GM15510 (cell line): Measurements from ENCODE around the gene GP1BA.
A peak's percentile ranks its signal among the peaks of the same experiment; 100 is the strongest.

Experiments
- POLR2A ChIP-seq: IDR thresholded peaks from 3 replicates; pipeline ENCODE4 v1.6.1; 2011; ENCODE audit warnings: borderline replicate concordance; ENCODE audit not compliant: insufficient read length; ENCODE audit errors: extremely low read depth

Gene GP1BA

GRCh38 chr17:4898351-4898750 is 33.7 kb upstream of the GP1BA start:
- no peak for TF ChIP-seq POLR2A

DNA sequence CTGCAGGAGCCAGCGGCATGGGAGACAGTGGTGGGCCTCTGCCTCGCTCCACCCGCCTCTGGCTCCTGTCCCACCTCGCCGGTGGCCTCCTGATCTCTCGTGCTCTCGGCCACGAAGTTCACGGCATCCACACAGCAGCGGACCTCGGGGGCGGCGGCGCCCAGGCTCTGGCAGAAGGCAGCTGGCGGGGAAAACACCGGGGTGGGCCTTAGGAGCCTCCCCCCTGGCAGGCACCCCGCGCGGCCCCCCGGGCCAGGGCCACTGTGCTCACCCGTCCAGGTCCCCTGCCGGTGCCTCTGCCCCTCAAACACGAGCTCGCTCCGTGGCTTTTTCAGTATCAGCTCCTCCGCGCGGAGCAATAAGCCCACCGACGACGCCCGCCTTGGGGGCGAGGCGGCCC is 33.1 kb upstream of the GP1BA start:
- peak; percentile 21 for TF ChIP-seq POLR2A

DNA sequence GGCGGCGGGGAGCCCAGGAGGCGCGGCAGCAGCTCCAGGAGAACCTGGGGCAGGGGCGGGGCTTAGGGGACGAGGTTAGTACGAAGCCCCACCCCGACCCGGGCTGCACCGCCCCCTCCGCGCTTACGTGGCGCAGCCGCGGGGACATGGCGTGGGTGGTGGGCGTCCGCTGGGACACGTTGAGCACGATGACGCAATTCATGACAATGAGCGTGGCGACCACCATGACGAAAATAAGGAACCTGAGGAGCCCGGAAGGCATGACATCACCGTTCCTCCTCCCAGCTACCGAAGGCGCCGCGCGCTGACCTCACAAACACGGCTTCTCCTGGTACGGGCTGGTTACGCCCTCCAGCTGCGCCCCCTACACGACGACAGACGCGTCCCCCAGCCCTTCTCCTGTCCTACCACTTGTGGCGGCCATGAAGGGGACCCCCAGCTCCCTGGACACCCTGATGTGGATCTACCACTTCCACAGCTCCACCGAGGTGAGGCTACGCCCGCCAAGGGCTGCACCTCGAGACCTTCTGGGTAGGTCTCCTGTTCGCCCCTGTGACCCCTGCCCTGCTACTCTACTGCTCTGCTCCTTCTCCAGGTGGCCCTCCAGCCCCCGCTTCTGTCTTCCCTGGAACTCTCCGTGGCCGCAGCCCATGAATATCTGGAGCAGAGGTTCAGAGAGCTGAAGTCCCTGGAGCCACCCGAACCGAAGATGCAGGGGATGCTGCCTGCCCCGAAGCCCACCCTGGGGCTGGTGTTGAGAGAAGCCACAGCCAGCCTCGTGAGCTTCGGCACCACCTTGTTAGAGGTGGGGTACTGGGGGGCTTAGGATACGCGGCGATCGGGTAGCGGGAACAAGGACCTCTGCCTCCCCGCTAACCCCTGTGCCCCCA is 32.5 kb upstream of the GP1BA start, which contains the start of gene C17orf107:
Gene C17orf107 (plus strand): TSS at position 196 of the 890 bp plus-strand sequence. CDS start 227 bp downstream, at position 423.
- no peak for TF ChIP-seq POLR2A

DNA sequence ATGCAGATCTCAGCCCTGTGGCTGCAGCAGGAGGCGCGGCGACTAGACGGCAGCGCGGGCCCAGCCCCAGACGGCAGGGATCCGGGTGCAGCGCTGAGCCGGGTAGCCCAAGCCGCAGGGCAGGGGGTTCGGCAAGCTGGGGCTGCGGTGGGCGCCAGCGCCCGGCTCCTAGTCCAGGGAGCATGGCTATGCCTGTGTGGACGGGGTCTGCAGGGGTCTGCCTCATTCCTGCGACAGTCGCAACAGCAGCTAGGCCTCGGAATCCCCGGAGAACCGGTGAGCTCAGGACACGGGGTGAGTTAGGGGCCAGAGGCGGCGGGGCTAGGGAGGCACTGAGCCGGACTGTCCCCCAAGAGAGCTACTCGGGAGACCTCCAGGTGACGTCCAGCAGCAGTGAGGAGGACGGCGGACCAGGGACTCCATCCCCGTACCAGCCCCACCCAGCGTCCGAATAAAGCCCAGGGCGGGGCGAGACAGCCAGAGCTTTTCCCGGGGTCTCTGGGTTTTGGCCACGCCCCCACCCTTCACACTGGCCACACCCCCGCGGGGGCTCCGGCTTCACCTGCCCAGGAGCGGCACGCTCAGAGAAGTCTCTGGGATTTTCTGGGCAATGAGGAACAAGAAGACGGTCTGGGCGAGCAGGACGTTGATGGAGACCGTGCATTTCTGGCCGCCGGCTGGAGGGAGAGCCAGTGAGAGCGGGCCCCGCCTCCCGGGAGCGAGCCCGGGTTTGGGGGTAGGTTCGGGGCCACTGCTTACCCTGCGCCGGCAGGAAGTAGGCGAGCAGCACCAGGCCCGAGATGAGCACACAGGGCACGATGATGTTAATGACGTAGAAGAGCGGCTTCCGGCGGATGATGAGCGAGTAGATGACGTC is 31.6 kb upstream of the GP1BA start:
- no peak for TF ChIP-seq POLR2A

DNA sequence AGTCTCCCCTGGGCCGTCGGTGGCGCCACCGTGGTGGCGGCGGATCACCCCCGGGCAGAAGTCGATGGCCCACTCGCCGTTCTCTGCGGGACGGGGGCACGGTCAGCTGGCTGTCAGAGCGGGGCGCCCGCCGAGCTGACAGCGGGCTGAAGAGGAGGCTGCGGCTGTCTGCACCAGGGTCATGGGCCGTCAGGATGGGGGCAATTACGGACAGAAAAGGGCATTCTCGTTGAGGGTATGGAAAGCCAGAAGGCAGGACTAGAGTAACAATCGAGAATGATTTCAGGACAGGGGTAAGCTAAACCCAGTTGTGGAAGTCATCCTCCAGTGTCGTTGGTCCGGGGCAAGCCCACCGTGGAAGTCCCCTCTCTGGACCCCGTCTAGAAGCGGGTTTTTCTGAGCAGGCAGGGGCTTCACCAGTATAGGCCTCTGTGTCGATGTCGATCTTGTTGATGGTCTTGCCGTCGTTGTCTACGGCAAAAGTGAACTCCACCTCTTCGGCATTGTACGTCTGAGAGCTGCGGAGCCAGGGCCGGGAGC is 30.9 kb upstream of the GP1BA start:
- no peak for TF ChIP-seq POLR2A

- no peak for TF ChIP-seq POLR2A
Measured at GRCh38 chr17:4901648-4902344, 30.3 kb upstream of the GP1BA start.

- TF ChIP-seq POLR2A = no peak
Measured at GRCh38 chr17:4902540-4902939, 29.5 kb upstream of the GP1BA start.

GRCh38 chr17:4903051-4903818 is 28.8 kb upstream of the GP1BA start, which contains the start of gene CHRNE:
Gene CHRNE (minus strand): TSS chr17:4903098. CDS start chr17:4903063, 35 bp downstream.
- no peak for TF ChIP-seq POLR2A

- TF ChIP-seq POLR2A = no peak
Measured at GRCh38 chr17:4908301-4908700, 23.8 kb upstream of the GP1BA start.

DNA sequence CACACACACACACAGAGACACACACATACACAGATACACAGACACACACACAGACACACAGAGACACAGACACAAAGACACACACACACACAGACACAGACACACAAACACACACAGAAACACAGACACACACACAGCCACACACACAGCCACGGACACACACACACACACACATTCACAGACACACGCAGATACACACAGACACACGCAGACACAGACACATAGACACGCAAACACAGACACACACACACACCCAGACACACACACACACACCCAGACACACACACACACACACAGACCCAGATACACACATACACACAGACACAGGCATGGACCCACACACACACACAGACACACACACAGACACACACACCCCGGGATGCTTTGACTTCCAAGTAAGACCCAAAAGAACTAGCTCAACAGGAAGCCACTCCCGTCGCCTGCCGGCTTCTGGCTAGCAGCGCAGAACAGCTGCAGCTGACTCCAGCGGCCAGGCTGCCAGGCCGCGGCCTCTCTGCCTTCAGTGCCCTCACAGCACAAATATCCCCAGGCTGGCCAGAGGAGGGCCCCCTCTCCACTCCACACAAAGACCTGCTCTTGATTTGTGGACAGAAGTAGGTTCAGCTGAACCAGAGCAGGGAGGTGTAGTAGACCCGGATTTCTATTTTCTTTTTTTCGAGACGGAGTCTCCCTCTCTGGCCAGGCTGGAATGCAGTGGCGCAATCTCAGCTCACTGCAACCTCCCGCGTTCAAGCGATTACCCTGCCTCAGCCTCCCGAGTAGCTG is 23.2 kb upstream of the GP1BA start:
- TF ChIP-seq POLR2A = no peak

- TF ChIP-seq POLR2A = no peak
Measured at GRCh38 chr17:4913994-4914393, 18.1 kb upstream of the GP1BA start.

- no peak for TF ChIP-seq POLR2A
Measured at GRCh38 chr17:4919511-4920047, 12.5 kb upstream of the GP1BA start.
